EH (cell line): ENCODE results near the gene IGF2R.
A peak's percentile ranks its signal among the peaks of the same experiment; 100 is the strongest.

Experiments used
- DNase-seq: peaks from one replicate; pipeline ENCODE4 v3.0.0-alpha.2; 2015; ENCODE audit warnings: low read depth

Gene IGF2R

GRCh38 chr6:160044687-160045086 is 75.8 kb downstream of the IGF2R start:
- DNase-seq, result no peak

DNA sequence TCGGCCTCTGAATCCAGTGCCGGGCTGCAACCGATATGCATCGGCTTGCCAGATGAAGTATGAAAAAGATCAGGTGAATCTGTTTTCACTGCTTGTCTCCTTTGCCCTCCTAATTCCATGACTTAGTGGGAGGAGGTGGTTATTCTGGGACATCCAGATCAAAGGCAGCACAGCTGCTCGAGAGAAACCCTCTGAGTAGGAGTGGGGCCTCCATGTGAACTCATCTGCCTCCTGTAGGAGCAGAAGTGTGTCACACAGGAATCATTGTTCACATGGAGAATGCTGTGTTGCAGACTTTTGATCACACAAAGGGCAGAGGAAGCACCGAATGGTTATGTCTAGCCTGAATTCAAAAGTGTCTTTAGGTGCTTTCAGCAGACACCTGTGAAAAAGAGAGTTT is 79.6 kb downstream of the IGF2R start:
- no peak for DNase-seq

- no peak for DNase-seq
Observed at GRCh38 chr6:160049346-160049745, 80.5 kb downstream of the IGF2R start.

DNA sequence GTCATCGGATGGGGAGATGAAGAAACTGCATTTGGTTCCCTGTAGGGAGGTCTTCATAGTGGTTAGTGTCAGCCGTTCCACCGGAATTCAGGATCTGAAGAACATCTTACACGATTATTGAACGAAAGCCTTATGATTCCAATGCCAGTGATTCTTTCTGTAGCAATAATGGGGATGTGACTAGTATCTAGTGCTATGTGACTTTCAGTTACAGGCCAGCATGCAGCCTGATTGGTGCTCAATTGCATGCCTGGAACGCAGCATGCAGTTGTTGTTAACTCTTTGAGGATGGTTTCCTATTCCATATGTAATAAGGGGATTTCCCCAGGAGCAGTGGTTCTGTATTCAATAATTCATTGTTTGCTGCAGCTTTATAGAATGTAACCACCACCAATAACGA is 81.1 kb downstream of the IGF2R start:
- DNase-seq, result no peak

- DNase-seq, result no peak
Observed at GRCh38 chr6:160051390-160051789, 82.5 kb downstream of the IGF2R start.

- DNase-seq, result no peak
Observed at GRCh38 chr6:160054271-160054670, 85.4 kb downstream of the IGF2R start.

DNA sequence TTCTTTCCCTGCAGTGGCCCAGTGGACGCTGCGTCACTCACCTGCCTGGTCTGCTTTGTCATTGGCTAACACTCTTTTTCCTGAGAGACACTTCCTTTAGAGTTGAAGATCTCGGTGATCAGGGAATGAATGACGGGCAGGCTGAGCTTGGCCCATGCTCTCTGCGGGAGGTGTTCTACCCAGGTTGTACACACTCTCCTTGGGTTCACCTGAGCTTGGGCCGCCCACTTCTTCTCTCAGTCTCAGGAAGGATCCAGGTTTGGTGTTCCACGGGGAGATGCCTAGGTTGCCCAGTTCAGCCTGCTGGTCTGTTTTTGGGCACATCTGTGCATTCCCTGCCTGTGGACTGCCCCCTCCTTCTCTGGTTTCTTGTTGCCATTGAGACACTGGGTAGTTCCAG is 86.0 kb downstream of the IGF2R start:
- DNase-seq, result no peak

- DNase-seq, result no peak
Observed at GRCh38 chr6:160055378-160055777, 86.5 kb downstream of the IGF2R start.

DNA sequence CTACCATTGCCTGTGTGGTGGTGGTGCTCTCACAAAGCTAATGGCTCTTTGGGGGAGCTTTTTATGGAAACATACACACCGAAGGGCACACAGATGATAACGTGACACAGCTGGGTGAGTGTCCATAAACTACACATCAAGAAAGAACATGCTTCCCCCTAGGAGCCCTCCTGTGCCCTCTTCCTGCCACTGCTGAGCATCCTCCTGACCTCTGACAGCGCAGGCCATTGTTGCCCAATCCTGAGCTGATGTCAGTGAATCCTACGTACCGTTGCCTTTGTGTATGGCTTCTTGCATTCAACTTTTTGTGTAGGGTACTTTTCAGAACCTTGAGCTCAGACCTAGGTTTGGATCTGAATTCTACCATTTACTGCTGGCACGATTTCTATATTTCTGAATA is 86.9 kb downstream of the IGF2R start:
- DNase-seq, result no peak

- DNase-seq, result no peak
Observed at GRCh38 chr6:160057080-160057479, 88.2 kb downstream of the IGF2R start.

- DNase-seq, result no peak
Observed at GRCh38 chr6:160058603-160059215, 89.8 kb downstream of the IGF2R start.

- no peak for DNase-seq
Observed at GRCh38 chr6:160060221-160060620, 91.3 kb downstream of the IGF2R start.

DNA sequence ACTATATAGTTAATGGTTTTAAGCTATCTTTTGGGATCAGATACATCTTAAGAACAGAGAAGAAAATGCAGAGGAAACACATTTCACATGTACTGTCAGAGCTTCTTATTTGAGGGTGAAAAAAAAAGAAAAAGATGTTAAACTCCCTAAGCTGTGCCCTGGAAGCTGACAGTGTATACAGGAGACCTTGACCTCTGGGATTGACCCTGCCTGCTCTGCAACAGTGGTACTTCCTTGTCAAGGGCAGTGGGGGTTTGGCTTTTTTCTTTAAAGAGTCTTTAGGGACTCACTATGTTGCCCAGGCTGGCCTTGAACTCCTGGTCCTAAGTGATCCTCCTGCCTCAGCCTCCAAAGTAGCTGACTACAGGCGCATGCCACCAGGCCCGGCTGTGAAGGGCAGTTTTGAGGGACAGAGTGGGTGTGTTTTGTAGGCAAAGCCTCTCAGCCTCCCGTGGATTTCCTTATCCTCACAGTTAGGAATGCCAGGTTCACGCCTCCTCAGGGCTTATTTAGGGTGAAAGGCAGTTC is 92.1 kb downstream of the IGF2R start:
- DNase-seq, result no peak

DNA sequence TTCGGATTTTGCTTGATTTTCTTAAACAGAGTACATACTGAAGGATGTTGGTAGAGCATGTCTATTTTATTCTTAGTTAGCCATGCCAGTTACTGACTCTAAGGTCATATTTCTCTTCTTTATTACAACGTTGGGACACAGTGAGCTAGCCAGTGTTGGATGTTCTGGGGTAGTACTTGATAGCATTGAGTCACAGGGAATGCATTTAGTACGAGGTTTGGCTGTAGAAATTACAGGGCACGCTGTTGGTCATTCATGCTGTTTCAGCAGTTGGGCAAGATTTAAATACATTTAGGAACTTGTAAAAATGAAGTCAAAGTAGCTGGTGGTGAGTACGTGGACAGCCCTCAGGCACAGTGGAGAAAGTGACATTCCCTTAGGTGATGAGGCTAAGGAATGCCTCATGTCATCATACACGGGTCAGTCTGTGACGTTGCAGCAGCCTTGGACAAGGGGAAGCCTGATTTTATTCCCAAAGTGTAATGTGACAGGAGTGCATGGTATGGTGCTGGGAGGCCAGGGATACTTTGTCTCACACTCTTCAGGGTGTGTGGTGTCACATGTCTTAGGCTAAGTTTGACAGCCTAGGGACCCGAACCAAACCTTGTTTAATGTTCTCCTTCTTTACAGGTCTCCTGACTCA is 95.0 kb downstream of the IGF2R start:
- no peak for DNase-seq

GRCh38 chr6:160065200-160065599 is 96.3 kb downstream of the IGF2R start:
- no peak for DNase-seq

- no peak for DNase-seq
Observed at GRCh38 chr6:160067564-160067963, 98.7 kb downstream of the IGF2R start.

GRCh38 chr6:160068346-160068745 is 99.5 kb downstream of the IGF2R start:
- no peak for DNase-seq

DNA sequence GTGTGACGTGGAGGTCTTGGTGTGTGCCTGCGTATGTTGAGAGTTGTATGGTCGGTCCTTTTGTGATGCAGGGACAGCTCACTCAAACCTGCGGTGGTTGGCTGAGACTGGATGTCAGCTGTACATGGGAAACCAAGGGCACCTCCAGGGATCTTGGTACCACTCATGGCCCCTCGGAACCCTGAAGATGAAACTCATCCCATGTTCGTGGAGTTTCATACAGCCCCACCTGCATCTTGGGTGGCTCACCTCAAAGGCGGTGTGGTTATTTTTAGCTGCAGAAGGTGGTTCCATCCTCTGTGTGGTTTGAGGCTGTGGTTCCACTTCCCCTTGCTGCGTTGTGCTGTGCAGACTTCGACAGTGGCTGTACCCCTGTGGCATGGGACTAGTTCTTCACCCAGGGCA is 100.2 kb downstream of the IGF2R start:
- no peak for DNase-seq

DNA sequence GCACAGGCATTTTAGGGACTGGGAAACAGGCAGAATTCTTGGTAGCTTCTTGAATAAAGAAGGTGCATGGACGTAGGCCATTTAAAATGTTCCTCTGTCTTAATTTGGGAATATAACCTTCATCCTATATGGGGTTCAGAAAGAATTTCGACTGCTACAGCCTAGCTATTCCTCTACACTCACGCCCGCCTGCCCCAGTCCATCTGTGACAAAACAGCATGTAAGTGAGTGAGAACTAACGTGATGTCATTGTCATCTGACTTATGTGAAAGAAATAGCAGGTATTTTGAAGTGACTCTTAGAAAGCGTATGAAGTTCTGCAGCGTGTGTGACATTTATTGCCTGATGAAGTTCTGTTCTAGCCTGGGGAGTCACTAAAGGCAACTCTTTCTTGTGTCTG is 100.6 kb downstream of the IGF2R start:
- DNase-seq, result no peak

- no peak for DNase-seq
Observed at GRCh38 chr6:160070427-160070826, 101.5 kb downstream of the IGF2R start.

- no peak for DNase-seq
Observed at GRCh38 chr6:160070831-160071230, 101.9 kb downstream of the IGF2R start.

DNA sequence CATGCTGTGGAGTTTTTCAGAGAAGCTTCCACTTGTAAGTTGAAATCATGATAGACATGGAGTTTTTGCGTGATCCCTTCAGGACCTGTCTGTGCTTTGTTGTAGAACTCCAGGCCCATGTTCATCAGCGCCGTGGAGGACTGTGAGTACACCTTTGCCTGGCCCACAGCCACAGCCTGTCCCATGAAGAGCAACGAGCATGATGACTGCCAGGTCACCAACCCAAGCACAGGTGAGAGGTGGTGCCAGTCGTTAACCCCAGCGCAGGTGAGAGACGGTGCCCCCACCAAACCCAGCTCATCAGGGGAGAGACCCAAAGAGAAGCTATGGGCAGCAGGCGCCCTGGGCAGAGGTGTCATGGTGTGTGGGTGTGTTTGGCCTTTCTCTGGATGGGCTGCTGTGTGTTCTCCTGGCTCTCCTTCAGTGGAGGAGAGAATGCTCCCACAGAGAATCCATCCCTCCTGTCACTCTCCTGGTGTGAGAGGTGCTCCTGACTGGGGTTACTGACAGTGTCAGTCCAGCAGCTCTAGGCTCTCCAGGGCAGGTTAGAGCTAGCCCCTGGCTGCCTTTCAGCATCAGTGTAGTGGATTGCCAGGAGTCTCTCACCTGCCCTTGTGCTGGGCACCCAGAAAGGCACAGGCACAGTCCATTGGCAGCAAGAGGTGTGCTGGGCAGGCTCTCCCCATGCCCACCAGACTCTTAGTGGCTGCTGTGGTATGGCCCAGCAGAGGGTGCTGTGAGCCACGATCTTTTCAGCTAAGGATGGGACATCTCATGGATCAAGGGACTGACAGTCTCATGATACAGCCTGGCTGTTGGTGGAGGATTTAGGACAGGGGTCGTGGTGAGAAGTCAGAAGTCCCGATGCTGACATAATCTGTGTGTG is 103.2 kb downstream of the IGF2R start:
- DNase-seq, result peak; percentile 11

GRCh38 chr6:160073272-160073671 is 104.4 kb downstream of the IGF2R start:
- no peak for DNase-seq
